Gastrocnemius medialis (tissue), 4 donors: ENCODE results near the gene PTPRM.

Source experiments
- CTCF ChIP-seq, 5 experiments: fragments of 450-650 bp in 3 of 5; fragments of 200-600 bp in 2 of 5; sonication (generic) in 2 of 5; IDR thresholded peaks in 4 of 5; conservative IDR thresholded peaks in 1 of 5; 1 replicate in 4 of 5; 2 replicates in 1 of 5; pipeline ENCODE4 v1.5.1; 2016 to 2019; ENCODE audit warnings: antibody characterized with exemption in 5 of 5, mild to moderate bottlenecking in 3 of 5, moderate library complexity in 3 of 5
- POLR2A ChIP-seq, 2 donors: fragments of 450-650 bp; IDR thresholded peaks; one replicate each; pipeline ENCODE4 v1.6.1; 2017; ENCODE audit warnings: antibody characterized with exemption in 2 of 2, mild to moderate bottlenecking in 2 of 2, moderate library complexity in 2 of 2

GRCh38 chr18:7721532-7721931 lies 154.4 kb downstream of the PTPRM start:
- TF ChIP-seq CTCF (IDR thresholded peaks at IDR 0.05 in 4 of 5, conservative IDR thresholded peaks at IDR 0.05 in 1 of 5), result no peak
- TF ChIP-seq POLR2A (IDR thresholded peaks at IDR 0.05), result no peak
